NB4 (cell line): ENCODE data around the gene CTNND2.

Source experiments
- POLR2A ChIP-seq: IDR thresholded peaks from 2 replicates; pipeline ENCODE4 v1.6.1; 2011; ENCODE audit warnings: mild to moderate bottlenecking; ENCODE audit not compliant: insufficient read length; ENCODE audit errors: extremely low read depth
- TF ChIP-seq, protein P1 (sequence below): IDR thresholded peaks from one replicate; pipeline ENCODE4 v1.5.1; 2012; ENCODE audit warnings: low read depth, low read length

- TF ChIP-seq, protein P1, sequence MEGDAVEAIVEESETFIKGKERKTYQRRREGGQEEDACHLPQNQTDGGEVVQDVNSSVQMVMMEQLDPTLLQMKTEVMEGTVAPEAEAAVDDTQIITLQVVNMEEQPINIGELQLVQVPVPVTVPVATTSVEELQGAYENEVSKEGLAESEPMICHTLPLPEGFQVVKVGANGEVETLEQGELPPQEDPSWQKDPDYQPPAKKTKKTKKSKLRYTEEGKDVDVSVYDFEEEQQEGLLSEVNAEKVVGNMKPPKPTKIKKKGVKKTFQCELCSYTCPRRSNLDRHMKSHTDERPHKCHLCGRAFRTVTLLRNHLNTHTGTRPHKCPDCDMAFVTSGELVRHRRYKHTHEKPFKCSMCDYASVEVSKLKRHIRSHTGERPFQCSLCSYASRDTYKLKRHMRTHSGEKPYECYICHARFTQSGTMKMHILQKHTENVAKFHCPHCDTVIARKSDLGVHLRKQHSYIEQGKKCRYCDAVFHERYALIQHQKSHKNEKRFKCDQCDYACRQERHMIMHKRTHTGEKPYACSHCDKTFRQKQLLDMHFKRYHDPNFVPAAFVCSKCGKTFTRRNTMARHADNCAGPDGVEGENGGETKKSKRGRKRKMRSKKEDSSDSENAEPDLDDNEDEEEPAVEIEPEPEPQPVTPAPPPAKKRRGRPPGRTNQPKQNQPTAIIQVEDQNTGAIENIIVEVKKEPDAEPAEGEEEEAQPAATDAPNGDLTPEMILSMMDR: no peak
- TF ChIP-seq POLR2A: no peak
Observed at GRCh38 chr5:11311731-11312130, 592.5 kb downstream of the CTNND2 start.
